ACHN (cell line): Measurements from ENCODE around the gene ATP6V0D1.

Experiments used
- DNase-seq: peaks from one replicate; pipeline ENCODE4 v3.0.0-alpha.2; 2015
- in situ Hi-C: cut with HindIII; loops from 2 replicates; pipeline ENCODE4 v1.10.0; 2017; ENCODE audit warnings: low sequenced_read_pairs, low pct_ligation_motif_present, low pct_unique_long_range_greater_than_20kb

ATP6V0D1 gene

DNA sequence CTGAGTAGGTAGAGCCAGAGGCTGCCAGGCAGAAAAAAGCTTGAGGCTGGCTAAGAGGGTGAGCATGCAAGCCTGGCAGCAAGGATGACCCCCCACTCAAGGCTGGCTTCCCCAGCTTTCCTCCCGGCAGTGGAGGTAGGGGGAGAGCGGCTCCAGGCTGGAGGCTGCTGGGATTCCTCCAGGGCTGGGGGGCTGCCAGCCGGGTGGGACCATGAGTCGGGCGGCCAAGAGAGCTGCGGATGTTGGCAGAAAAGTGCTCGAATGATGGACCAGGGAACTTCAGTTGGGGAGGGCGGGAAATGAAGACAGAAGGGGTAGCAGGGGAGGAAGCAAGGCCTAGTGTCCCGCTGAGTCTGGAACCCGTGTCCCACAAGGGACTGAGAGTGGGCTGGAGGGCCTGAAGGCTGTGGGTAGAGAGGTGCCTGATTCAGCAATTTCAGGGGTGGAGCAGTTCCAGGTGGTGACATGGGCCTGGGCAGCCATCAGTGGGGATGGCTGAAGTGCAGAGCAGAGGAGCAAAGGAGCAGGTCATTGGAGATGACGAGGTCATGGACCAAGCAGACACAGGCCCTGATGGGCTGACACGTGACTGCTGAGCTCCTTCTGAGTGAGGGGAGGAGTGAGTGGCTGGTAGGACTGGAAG, 29.8 kb downstream of the ATP6V0D1 start:
- no peak for DNase-seq
- in situ Hi-C loops, result no loop called here

DNA sequence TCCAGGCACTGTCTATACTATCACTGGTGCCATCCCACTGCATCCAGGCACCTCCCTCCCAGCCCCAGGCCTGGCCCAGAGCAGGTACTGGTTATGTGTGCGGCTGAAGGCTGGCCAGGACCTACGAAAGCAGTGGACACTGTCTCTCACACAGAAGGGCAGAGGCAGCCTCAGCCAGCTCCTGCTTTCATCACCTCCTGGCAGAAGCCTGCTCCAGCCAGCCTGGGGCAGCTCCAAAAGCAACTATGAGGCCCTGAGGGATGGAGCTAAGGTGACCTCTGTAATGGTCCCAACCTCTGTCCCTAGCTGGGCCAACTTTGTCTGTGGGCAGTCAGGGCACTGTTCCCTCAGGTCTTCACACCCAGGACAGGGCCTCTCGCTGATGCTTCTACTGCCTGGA, 31.2 kb downstream of the ATP6V0D1 start:
- no peak for DNase-seq
- in situ Hi-C loops, result no loop called here

DNA sequence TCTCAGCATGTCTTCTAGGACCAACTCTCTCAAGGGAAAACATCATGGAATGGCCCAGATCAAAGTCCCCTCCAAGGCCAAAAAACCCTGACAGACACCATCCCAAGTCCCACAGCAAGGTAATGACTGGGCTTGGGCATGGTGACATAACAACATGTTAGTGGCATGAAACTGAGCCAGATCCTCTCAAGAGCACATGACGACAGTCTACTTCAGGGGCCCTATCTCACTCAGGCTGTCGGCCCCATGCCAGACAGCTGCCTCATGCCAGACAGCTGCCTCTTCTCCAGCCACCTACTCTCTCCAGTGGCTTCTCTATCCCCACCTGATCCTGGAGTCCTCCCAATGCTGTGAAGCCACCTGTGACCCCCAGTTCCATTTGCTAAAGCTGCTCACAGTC, 31.6 kb downstream of the ATP6V0D1 start:
- in situ Hi-C loops, result no loop called here
- no peak for DNase-seq

DNA sequence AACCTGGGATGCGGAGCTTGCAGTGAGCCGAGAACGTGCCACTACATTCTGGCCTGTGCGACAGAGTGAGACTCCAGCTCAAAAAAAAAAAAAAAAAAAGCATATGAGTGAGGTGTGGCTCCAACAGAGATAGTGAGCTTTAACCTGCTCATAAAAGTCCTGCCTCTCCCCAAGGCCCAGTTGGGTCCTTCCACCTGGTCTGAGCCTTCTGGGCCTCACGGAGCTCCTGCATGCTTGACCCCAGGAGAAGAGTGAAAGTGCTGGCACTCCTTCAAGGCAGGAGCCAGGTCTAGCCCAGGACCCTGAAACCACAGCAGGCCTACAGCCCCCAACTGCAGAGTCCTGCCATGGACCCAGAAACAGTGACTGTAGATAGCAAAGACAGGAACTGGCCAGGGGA, 32.4 kb downstream of the ATP6V0D1 start:
- no peak for DNase-seq
- in situ Hi-C loops, result no loop called here

DNA sequence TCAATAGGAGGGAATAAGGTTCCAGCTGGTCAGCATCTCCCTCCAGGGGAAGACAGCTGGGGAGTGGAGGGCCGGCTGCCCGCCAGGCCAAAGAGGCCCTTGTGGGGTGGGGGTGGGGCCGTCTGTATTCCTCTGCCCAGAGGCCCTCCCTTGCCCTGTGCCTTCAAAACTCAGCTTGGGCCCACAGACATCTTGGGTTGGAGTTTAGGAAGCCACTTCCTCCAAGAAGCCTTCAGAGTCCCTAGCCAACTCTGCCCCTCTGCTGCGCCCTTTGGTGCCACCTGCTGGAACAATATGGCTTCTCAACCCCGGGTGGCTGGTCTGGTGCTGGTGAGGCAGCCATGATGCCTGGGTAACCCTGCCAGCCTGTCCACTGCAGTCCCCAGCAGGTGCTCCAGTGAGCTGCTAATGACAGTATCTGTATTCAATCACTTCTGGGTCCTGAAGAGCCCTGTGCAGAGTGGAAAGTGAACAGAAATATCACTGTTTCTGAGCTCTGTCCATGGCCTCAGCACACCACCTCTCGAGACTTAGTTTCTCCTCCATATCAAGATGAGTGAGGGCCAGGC, 33.4 kb downstream of the ATP6V0D1 start:
- peak; percentile 72 for DNase-seq
- in situ Hi-C loops, result no loop called here

DNA sequence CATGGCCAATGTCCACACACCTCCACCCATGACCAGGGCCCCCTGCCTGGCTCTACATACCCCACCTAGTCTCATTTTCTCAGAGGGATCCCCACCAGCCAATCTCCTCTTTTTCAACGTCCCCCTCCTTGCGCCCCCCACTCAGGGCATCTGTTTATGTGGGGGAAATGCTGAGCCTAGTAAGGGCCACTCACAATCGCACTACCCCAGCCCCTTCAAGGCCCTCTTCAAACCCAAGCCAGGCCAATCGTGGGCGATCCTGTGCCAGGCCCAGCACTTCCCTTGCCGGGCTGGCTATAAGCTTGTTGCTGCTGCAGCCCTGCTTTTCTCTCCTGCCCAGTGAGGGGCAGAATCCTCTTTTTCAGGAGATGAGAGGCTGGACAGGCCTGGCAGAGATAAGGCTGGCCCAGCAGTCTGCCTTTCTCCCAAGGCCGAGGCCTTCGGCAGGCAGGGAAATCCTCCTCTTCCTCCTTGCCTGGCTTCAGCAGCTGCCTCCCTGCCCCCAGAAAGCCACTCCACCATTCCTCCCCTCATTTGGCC, 33.9 kb downstream of the ATP6V0D1 start:
- in situ Hi-C loops, result no loop called here
- no peak for DNase-seq

DNA sequence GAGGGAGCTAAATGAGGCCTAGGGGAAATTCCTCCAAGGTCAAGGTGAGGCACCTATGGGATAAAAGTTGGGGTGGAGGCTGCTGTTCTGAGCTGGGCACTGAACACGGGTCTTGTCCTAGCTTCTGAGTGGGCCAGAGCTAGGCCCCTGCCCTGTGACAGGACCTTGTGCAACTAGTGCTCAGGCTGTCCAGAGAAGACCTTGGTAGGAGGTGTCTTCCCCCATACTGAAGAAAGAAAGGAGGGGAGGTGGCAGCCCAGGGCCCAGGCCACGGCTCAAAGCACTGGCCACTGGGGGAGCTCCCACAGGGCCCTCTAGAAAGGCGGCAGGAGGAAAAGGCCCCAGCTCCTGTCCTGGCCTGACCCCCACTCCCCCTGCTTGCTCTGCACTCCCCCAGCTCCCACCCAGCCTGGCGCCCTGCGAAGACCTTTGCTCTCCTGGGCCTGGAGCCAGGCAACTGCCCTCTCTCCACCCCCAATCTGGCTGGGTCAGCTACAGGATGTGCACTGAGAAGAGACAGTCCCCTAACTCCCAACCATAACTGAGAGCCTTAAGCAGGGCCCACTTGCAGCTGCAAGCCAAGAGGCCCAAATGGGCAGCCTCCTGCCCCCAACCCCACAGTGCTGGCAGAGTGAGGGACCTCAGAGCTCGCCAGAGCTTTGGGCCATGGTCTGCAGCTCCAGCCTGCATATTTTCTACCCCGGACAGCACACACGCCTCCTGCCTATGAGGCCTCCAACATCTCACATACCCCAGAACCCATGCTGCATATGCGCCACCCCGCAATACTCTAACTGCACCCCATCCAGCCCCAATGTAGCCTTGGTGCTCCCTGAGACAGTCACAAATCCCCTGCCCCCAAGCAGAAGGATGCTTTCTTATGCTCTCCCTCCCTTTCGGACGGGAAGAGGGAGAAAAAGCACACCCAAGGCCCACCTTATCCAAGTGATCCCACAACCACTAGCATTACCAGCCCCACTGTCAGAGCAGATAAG, 34.7 kb downstream of the ATP6V0D1 start:
- in situ Hi-C loops, result no loop called here
- DNase-seq, result no peak

DNA sequence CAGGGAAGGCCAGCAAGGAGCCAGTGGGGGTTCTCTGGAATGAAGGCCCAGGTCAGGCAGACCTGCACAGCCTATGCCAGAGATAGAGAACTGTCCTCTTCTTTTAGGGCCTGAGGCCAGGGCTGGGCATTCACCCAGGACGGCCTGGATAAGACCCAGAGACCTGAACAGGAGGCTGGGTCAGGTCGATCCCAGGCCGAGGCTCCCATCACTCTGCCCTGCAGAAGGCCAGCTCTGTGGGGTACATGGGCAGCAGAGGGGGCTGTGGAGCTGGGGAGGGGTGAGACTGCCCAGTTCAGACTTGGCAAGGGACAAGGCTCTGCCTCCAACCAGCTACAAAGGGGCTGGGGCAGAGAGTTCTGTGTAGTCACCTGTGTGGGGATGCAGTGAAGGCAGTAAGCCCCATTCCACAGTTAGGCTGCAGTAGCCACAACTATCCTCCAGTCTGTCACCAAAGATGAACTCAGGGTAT, 35.5 kb downstream of the ATP6V0D1 start:
- peak; percentile 15 for DNase-seq
- in situ Hi-C loops, result no loop called here

DNA sequence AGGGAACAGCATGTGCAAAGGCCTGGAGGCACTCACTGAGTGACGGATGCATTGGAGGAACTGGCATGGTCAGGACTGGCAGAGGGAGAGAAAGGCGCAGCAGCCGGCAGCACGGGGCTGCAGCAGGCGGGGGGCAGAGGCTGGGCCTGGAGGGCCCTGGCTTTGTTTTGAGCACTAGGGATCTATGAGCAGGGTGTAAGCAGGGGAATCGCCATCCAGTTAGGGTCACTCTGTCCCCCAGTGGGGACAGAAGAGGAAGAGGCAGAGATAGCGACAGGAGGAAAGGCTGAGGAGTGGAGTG, 35.9 kb downstream of the ATP6V0D1 start:
- in situ Hi-C loops, result no loop called here
- no peak for DNase-seq

DNA sequence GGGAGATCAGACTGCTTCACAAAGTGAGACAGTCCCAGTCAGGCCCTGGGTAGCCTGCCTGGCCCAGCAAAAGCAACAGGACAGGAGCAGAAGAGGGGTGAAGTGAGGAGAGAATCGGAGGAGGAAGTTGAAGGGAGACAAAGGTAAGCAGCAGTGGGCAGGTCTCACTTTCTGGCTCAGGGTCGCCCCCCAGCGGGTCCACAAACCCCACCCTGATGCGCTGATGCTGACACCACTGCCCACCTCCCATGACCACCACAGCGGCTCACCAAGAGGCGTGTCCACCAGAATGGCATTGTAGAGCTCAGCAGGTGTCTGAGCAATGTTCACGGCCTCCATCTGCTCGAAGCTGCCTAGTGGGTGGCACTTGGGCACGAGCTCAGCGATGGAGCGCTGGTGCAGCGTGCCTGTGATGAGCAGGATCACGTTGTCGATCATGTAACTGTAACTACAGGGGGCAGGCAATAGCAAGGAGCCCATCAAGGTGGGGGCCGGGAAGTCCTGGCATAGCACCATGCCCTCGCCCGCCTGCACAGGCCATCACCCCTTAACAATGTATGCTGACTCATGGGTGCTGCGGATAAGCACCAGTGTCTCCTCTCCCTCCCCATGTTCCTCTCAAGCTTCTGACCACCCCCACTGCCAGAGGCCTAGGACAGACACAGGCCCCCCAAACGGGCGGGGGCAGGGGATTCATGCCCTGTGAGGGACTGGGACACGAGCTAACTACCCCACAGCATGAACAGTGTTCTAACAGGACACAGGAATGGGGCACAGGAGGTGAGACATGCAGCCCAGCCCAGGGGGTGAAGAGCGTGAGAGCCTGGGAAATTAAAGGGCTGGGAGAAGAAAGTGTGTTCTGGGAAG, 36.5 kb downstream of the ATP6V0D1 start:
- no peak for DNase-seq
- in situ Hi-C loops, result no loop called here

DNA sequence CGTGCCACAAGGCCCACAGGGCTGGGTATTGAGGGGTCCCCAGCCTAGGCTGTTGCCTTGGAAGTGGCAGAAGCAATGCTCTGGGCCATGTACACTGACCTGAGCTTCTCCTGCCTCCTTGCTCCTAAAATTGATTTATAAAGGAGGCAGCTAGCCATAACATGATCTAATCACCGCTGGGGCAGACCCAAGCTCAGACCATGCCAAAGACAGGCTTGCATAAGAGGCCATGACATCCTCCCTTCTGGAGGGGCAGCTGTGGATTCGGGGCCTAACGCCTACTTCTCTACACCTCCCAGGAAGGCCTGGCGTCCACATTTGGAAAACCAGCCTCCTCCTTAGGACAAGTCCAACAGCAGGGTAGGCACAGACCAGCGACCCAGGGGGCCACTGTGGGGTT, 37.7 kb downstream of the ATP6V0D1 start:
- in situ Hi-C loops, result no loop called here
- DNase-seq, result no peak

DNA sequence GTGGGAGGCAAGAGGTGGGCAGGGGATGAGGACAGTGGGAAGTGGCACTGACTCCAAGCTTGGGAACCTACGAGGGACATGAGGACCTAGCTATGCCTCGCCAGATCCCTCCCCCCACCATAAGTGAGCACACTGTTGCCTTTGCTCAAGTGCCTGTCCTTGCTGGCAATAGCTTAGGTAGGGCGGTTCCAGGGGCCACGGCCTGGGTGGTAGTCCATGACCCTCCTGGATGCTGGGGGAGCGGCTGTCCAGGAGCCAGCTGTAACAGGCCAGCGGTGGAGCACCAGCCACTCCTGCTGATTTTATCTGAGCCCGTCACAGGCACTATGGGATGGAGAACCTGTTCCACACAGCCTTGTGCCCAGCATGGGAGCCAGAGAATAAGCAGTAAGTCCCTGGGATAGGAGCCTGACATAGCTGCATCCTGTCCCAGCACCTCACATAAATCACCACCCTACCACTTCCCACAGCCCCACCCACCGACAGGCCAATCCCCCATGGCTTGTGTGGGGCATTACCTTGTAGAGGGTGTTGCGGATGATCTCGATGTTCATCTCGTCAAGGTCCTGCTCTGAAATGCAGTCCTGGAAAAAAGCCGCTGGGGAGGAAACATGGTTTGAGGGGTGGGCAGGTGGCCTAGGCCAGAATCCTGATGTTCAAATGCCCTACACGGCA, 38.2 kb downstream of the ATP6V0D1 start:
- in situ Hi-C loops, result no loop called here
- no peak for DNase-seq

DNA sequence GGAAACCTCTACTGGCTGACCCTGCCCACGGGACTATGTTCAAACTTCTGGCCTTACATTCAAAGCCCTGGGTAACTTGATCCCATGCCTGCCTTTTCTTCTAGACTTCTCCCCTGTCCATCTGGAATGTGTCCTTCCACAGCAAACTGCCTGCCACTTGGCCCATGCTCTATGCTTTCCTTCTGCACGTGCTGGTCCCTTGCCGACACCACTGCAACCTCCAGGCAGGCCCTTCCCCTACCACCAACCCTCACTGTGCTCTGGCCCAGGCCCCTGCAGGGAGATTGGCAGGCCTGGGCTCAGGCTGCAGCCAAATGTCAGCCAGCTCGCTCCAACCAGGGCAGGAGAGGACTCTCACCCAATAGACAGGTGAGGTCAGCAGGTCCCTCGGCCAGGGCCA, 39.0 kb downstream of the ATP6V0D1 start:
- in situ Hi-C loops, result no loop called here

DNA sequence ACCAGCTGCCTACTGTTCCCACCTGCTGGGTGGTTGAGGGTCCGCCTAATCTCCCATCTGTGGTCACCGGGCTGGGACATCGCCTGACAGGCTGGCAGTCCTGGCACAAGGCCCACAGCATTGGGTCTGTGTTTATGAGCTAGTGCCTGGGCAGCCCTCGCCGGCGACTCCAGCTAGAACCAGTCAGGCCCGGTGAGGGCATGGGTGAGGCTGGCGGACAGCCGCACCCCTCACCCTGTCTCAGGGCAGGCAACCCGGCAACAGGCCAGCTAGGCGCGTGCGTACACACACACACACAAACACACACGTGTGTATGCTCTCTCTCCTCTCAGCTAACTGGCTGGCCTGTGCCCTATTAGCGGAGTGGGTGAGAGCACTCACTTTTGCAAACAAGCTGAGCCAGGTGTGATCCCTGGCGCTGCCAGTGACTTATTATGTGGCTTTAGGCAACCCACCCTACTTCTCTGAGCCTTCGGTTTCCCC, 39.6 kb downstream of the ATP6V0D1 start:
- in situ Hi-C loops, result no loop called here
- no peak for DNase-seq

More for the DNA sequence above, 39.0 kb downstream of the ATP6V0D1 start:
- DNase-seq, result no peak

DNA sequence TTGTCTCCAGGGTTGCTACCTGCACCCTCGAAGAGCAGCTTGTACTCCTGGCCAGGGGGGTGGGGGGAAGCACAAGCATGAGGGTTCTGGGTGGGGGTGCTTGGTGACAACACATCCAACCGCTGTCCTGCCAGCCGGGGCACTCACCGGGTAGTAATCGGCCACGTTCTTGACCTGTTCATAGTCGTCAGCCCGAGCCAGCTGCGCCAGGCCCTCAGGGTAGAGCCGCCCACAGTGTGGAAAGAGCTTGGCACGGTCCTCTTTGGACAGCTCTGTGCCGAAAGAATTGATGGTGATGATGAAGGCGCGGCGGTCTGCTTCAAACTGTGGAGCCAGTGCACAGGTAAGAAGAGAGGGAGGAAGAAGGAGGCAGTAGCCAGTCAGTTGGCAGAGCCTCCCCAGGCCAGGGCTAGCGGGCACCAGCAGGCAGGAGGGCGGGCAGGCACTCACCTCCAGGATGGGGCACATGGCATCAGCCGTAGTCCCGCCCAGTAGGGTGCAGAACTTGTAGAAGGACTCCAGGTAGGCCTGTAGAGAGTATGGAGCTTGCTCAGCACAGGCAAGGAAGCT, 42.0 kb downstream of the ATP6V0D1 start:
- in situ Hi-C loops, result no loop called here
- no peak for DNase-seq

DNA sequence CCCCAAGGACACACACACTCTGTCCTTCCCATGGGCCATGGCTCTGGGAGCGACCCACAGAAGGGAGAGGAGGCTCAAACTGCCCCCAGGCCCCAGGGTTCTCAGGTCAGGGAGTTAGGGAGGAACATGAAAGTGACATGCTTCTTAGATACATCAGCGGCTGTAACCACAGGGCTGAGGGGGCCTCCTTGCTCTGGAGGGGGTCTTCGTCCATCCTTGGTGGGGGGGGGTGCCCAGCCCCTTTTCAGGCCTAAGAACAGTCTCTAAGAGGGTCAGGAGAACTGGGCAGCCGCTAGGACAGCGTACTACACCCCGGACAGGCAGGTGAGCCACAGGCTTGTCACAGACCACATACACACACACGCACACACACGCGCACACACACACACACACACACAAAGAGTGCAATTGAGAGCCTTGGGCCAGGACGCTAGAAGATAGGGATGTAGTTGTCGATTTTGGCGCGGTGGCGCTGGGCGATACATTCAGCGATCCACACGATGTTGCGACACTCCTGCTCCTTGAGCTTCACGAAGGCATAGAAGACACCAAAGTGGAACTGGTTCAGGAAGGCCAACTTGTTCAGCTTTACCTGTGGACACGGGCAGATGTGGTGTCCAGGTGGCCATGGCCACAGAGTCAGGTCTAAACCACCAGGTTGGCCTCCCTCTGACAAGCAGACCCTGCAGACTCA, 42.7 kb downstream of the ATP6V0D1 start:
- in situ Hi-C loops, result no loop called here
- no peak for DNase-seq

DNA sequence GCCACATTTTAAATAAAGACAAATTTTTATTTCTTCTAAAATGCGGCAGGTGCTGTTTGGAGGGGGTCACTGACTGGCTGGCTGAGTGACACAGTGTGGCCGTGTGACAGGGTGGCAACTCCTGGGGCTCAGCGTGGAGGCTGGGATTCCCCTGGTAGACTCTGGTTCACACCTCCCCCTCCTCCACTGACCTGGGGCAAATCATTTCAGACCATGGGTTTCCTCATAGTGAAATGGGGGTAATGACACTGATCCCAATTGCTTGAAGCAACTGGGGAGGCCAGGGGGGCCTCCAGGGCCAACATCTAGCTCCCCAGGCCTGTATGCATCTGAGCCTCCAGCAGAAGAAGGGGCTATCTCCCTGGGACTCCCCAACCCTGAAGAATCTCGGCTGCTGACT, 43.4 kb downstream of the ATP6V0D1 start:
- in situ Hi-C loops, result no loop called here
- DNase-seq, result no peak
